ENCODE results near the gene PDCD2L.

The PDCD2L gene

GRCh38 chr19:34474233-34474989 is 70.2 kb downstream of the PDCD2L start:
- no peak for DNase-seq

GRCh38 chr19:34475026-34475974 is 71.1 kb downstream of the PDCD2L start:
- DNase-seq = no peak

Measured in activated CD4-positive, CD25-positive, alpha-beta regulatory T cell (primary cell).